NCI-H1105 (cell line): Measurements from ENCODE around the gene HIGD1A.
A peak's percentile ranks its signal among the peaks of the same experiment; 100 is the strongest.
"Not testable (repeated sequence)": the region's sequence is repeated elsewhere in the genome, so short reads cannot be mapped to it uniquely, and the experiment has no call there.

Source experiments
- DNase-seq: peaks from one replicate; lab custom pipeline; 2025; lab: John Stamatoyannopoulos, UW

The HIGD1A gene

DNA sequence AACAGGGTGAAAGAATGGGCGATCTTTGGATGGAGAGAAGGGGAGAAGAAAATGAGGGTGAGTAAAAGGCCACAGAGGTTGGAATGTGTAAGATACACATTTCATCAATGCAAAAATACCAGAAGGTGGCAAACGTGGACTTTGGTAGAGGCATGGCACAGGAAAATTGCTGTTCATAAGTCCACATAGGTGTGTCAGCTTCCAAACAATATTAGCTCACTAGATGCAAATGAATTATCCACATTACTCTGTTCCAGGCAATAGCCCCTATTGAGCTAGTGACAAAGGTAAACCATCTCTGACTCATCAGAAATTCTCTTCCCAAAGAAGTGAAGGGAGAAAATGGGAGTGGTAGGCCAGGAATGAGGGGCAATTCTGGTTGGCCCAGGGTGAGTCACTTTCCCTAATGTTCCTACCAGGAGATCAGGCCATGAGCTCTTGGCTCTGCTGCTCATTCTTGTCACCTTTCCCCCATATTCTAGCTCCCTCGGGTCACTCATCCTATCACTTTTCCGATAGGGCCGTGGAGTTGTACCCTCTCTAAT, 24.9 kb upstream of the HIGD1A start:
- no peak for DNase-seq

DNA sequence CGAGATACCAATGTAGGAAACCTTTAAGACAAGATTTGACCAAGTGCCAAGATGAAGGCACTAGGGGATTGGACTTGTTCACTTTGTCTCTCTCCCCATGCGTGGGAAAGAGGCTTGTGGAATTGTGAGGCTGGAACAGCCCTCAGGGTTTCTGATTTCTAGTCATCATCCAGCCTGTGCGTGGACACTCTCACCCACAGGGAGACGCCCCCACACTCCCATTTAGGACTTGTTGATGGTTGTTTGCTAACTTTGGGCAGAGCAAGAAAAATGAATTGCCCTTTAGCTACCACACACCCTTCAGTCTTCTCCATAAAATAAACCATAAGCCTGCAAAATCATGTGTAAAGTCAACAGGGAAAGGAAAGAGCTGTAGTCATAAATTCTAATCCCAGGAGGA, 23.4 kb upstream of the HIGD1A start:
- no peak for DNase-seq

DNA sequence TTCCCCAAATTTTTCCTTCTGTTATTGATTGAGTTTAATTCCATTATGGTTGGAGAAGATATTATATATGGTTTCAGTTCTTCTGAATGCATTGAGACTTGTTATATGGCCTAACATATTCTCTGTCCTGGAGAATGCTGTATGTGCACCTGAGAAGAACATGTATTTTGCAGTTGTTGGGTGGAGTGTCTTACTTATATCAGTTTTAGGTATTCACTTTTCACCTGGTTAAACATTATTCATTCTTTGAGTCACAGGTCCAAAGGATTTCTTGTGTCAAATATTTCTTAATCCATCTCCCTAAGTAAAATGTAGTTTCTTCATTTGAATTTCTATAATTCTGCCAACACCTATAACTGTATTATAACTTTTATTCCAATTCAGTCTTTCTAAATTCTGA, 22.7 kb upstream of the HIGD1A start:
- DNase-seq, result no peak

DNA sequence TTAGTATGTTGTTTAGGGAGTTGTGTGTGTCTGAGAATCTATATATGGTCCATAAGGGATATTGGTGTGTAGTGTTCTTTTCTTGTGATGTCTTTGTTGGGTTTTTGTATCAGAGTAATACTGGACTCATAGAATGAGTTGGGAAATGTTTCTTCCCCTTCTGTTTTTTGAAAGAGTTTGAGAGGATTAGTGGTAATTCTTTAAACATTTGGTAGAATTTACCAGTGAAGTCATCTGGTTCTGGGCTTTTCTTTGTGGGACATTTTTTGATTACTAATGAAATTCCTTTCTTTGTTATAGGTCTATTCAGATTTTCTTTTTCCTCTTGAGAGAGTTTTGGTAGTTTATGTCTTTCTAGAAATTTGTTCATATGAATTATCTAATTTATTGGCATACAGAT, 21.9 kb upstream of the HIGD1A start:
- DNase-seq, result no peak

DNA sequence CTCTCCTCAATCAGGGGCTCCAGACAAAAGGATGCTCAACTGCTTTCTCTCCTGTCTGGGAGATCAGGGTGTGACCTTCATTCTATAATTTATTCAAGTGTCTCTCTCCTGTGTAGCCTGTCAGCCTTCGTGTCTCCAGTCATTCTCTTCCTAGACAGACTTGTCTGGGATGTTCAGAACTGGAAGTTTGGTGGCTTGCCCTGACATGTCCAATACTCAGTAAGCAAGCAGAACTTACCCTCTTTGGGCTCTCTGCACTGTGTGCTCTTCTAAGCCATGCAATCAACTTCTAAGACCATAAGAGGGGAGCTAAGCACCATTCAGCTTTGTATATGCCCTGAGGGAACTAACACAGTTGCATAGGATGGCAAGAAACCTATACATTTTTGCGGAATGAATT, 19.1 kb upstream of the HIGD1A start:
- DNase-seq, result peak; percentile 52

DNA sequence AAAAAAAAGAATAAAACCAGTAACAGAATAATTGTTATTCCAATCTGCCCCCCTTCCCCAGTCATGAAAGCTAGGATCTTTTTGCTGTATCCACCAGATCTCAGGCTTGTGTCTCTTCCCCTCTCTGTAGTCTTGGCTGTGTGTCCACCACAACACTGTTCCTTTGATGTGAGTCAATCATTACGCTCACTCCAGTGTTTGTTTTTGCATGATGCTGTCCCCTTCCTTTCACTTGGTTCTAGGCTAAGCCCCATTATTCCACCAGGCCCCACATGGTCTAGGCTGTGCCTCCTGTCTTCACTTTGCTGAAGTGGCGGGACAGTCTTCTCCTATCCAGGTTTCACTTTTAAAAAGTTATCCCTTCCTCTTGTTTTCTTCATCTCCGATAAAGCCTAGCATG, 18.5 kb upstream of the HIGD1A start:
- DNase-seq, result no peak

DNA sequence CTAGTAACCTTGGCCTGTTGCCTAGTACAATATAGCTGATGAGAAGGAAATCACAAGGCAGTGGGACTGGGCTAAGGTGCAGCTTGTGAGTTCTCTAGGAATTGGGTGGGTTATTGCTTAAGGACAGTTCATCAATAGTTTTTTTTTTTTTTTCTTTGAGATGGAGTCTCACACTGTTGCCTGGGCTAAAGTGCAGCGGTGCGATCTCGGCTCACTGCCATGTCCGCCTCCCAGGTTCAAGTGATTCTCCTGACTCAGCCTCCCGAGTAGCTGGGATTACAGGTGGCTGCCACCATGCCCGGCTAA, 16.4 kb upstream of the HIGD1A start:
- no peak for DNase-seq

DNA sequence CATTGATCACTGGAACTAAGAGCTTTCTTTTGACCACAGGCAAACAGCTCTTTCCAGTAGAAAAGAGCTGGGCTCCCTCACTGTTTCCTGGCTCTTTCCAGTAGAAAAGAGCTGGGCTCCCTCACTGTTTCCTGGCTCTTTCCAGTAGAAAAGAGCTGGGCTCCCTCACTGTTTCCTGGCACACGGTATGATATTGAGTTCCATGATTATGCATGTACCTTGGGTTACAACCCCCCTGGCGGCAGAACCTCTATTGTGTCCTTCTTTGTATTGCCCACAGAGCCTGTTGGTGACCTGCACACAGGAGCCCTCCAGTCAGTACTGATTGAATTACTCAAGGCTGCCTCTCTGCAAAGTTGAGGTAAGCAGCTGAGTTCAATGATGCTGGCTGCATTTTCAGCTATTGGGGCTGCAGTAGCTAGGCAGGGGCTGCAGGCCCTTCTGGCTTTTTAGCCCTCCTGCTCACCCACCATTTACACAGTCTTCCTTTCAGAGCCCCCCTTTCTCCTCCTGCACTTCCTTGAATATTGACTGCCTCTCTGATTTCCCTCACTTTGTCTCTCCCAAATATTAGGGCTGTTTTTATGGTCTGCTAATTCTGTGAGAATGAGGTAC, 15.2 kb upstream of the HIGD1A start:
- DNase-seq, result no peak

DNA sequence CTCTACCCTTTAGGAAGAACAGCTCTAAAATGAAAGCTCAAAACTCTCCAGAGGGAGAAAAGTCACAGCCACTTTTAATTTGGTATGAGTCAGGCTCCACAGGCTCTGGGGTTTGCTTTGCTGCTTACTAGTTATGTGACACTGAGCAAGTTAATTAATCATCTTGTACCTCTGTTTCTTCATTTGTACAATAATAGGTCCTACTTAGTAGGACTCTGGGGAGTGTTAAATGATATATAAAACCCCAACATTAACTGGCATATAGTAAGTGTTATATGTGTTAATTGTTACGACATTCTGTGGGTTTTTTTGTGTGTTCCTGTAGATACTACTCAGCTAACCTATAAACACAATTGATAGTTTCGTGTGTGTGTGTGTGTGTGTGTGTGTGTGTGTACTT, 11.5 kb upstream of the HIGD1A start:
- DNase-seq, result no peak

DNA sequence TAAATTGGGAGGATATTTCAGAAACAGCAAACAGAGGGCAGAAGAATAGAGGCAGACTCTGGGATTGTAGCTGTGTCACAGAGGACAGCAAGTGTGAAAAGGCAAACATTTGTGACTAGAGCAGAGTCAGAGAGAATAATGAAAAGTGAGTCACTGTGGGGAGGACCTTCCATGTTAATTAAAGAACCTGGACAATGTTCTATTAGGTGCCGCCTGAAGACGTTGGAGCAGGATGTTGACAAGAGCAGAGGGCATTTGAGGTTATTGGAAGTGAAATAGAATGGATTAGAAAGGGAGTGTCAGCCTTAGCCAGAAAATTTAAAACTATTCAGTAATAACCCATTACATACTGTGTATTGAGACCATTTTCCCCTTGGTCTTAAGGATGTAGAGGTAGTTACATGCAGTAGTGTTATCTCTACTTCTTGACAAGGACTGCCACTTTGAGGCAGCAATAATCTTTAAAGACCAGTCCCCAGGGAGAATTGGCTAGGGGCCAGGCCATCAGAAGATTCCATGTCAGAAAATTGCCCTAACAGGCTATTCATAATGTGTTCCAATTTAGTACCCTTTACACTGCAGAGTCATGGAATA, 10.7 kb upstream of the HIGD1A start:
- DNase-seq, result no peak

DNA sequence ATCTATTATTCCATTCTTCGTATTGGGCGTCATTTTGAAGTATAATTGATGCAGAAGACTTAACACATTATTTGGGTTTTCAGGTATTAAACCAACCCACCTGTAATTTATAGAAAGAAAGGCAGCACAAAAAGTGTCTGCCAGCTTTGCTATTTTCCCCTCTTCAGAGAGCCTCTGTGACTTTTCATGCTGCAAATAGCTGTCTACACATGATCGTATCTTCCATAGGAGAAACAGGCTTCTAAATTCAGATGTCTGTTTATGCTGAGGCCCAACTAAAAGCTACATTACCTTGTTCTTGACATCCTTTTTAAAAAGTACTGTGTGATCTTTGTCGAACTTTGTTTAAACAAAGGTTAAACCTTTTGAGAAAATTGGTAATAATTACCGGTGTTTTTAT, 10.0 kb upstream of the HIGD1A start:
- DNase-seq, result no peak

DNA sequence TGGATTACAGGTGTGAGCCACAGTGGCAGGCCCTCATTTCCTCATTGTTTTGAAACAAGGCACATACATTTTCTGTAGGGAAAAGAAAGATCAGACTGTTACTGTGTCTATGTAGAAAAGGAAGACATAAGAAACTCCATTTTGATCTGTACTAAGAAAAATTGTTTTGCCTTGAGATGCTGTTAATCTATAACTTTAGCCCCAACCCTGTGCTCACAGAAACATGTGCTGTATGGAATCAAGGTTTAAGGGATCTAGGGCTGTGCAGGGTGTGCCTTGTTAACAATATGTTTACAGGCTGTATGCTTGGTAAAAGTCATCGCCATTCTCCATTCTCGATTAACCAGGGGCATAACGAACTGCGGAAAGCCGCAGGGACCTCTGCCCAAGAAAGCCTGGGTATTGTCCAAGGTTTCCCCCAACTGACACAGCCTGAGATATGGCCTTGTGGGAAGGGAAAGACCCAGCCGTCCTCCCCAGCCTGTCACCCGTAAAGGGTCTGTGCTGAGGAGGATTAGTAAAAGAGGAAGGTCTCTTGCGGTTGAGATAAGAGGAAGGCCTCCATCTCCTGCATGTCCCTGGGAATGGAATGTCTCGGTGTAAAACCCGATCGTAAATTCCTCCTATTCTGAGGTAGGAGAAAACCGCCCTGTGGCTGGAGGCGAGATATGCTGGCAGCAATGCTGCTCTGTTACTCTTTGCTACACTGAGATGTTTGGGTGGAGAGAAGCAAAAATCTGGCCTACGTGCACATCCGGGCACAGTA, 7.0 kb upstream of the HIGD1A start:
- not testable (repeated sequence) for DNase-seq

DNA sequence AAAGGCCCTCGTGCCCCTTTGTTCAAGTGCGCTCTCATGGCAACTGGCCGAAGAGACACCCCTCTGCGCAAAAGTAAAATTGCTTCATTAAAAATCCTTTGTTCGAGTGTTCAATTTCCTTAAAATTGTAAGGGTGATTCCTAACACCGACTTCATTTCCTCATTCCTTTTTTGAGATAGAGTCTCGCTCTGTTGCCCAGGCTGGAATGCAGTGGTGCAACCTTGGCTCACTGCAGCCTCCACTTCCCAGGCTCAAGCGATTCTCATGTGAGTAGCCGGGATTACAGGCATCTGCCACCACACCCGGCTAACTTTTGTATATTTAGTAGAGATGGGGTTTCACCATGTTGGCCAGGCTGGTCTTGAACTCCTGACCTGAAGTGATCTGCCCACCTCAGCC, 6.4 kb upstream of the HIGD1A start:
- not testable (repeated sequence) for DNase-seq

DNA sequence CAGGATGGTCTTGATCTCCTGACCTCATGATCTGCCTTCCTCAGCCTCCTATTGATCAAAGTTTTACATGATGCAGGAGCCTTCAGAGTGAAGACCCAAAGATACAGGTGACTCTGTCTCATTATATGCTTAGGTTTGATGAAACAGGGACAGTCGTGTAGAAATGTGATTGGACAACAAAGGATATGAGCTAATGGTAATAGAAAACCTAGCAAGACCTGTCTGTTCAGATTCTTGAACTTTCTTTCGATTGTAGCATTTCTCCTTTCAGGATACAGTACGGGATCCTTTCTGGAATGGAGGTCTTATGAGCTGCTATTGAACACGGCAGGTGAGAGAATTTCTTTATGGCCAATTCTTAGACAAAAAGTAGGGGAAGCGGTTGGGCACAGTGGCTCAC, 4.9 kb upstream of the HIGD1A start, which contains the start of gene ACKR2:
Gene ACKR2, plus strand, starts transcription at position 244 of the 400 bp plus-strand sequence. CDS start 55,058 bp downstream, outside the sequence.
- DNase-seq, result no peak

DNA sequence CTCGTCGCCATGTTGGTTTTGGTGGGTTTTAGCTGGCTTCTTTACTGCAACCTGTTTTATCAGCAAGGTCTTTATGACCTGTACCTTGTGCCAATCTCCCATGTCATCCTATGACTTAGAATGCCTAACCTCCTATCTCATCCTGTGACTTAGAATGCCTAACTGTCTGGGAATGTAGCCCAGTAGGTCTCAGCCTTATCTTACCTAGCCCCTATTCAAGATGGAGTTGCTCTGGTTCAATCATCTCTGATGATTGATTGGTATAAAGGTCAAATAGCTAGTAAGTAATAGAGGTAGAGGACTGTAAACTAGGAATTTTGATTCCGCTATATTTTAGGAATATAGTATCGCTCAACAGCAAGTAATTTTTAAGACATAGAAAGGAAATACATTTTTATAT, 3.6 kb upstream of the HIGD1A start:
- DNase-seq, result no peak

DNA sequence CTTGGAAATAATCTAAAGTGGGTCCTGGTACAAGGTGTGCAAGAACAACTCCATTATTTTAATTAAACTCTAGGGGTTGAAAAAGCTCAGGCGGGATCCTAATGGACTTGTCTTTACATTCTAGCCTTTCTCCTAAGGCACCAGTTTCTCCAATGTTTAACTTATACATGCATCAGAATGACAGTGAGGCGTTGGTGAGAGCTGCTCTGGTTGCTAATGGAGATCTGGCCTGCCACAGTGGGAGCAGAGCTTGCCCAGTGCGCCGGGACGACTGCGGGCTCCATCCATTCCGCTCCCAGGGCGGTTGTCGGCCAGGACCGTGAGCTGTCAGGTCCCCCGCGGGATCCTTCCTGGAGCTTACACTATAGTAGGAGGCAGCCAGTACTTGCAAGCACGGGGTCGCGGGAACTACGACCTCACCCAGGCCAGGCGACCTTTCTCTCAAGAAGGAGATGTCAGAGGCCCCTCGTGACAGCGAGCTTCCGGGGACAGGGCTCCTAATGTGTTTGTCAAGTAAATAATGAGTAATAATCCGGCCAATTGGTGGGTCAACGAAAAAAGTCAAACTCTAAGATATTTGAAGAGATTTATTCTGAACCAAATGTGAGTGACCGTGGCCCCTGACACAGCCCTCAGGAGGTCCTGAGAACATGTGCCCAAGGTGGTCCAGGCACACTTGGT, 991 bp upstream of the HIGD1A start:
- no peak for DNase-seq

DNA sequence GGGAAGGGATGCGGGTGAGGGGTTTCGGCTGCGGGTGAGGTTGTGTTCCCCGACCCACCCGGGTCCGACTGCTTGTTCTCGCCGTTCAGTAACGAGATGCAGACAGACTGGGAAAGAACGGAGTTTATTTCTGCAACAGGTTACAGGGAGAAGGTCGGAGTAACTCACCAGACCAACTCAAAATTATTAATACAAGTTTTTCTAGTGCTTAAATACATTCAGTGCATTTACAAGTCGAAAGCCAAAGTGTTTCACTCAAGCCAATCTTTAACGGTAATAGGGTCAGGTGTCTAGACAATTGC, 492 bp upstream of the HIGD1A start:
- no peak for DNase-seq

DNA sequence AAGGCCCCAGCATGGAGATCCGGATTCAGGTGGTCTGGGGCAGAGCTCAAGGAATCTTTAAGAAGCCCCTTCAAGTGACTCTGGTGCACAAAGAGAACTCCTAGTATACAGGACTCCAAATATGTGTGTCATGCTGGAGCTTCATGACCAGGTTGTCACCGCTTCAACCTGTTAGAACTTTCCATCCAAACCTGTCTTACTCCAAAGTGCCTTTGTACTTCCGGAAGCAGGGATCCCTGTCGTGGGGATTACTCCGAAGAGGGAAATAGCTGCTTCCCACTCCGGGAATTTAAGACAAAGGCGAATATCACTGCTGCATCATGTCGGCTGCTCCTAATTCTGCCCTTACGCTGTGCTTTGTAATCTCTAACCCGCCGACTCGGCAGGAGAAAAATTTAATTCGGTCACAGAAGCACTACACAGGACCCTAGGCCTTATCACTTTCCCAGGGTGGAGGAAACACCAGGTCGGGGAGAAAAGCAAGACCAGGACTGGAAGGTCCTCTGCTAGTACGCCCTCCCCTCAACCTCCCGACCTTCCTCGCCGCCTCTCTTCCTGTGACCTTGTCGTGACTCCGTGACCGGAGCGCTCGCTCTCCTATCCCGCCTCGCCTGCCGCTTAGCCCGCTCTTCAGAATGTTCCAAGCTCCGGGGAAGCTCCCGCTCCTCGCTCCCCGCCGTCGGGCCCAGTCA, 730 bp downstream of the HIGD1A start:
- DNase-seq, result no peak

DNA sequence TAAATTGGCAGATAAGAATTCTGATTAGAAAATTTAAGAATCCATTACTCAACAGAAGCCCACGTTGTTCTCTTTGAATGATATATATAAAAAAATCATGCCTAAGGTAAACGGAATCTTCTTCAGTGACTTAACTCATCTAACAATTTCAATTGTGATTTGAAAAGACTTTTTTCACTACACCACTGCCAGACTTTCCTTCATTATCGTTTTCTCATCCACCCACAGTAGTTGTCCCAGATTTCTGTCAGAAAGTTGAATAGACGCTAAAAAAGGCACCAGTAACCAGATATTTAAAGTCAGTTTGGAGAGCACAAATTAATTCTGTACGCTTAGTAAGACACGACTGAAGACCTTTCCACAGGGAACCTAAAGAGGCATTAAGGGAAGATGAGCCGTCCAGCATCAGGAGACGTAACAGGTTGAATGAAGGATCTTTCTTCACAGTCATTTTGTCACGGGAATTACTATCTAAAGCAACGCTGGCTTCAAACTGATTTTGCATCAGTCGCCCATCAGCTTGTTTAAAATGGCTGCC, 1.3 kb downstream of the HIGD1A start:
- no peak for DNase-seq

DNA sequence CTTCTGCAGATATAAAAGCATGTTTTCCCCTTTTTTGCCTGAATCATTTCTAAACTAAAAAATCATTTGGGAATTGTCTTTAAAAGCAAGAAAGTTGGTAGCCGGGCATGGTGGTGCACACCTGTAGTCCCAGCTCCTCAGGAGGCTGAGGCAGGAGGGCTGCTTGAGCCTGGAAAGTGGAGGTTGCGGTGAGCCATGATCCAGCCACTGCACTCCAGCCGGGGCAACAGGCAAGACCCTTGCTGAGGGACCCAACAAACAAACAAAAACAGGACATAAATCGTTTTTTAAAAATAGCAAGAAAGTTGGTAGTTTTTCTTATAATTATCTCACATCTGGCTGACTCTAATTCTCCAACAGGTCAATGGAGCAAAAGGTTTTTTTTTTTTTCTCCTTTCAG, 2.5 kb downstream of the HIGD1A start:
- DNase-seq, result no peak

DNA sequence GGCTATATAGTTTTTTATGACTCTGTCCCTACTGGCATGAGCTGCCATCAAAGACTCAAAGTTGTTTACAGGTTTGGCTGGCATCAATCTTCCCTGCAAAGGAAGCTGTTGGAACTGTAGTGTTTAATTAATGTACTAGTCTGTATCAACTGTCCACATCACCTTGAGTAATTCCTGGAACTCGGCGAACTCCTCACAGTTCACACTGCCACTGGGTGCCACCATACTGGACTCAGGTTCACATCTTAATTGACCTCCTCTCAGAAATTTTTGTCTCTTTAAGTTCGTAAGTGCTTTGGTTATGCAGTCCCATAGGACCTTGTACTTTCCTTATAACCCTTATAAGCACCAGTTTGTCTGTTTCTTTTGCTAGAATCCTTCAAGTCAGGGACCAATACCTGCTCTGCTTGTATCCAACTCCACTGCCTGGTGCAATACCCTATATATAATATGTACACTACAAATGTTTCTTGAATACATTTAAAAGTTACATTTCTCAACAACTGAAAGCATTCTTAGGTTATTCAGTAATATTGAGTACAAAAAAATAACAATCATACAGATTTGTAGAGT, 3.2 kb downstream of the HIGD1A start:
- DNase-seq, result no peak

DNA sequence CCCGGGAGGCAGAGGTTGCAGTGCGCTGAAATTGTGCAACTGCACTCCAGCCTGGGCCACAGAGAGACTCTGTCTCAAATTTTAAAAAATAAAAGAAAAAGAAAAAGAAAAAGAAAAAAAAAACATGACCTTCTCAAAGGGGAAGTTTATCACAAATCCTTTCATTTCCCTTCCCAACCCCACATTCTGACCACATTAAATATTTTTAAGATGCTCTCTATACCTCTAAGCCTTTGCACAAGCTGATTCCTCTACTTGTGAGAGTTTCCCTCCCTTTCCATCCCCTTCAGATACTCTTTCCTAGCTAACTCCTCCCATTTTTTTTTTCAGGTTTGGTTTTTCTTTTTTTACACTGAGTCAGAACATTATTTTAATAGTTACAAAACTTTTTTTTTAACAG, 4.0 kb downstream of the HIGD1A start:
- no peak for DNase-seq
